GM12874 (cell line): ENCODE results near the gene DGKB.

Source experiments
- CTCF ChIP-seq: IDR thresholded peaks from 2 replicates; pipeline ENCODE4 v1.5.1; 2011; ENCODE audit warnings: low read depth, mild to moderate bottlenecking, control low read depth, low read length, moderate library complexity; ENCODE audit not compliant: insufficient read depth

The DGKB gene

GRCh38 chr7:14179781-14180180 lies 722.8 kb downstream of the DGKB start:
- no peak for TF ChIP-seq CTCF

DNA sequence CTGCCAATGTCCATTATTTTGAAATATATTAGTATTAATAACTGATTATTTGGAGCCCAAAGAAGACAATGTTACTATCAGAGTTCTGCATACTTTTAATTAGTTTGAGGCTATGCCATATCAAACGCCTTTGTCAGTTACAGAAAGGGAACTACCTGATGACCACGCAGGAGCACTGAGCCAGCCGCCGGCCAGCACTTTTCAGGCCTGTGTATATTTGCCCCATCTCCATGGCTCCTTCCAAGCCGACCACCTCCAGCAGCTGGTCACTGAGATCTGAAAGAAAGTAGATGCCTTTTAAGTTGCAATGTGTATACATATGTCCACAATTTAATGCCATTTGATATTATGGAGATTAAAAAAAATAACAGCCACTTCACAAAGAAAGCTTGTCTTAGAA lies 724.7 kb downstream of the DGKB start:
- TF ChIP-seq CTCF = no peak

DNA sequence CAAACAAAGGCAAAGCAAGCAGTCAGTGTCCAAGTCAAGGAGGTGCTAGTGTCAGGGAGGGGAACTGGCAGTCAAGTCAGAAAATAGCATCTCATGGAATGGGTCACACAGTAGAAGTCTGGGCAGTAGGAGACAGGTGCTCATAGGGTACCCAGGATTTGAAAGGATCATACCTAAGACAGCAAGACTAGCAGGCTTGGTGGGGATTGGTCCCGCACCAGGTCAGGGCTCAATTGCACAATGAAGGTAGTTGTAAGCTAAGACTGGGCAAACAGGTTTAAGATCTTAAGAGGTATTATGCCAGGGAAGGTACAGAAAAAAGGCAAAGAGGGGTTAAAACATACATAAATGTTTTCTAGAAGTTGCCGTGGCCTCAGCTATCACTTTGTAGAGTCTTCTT lies 731.7 kb downstream of the DGKB start:
- no peak for TF ChIP-seq CTCF

DNA sequence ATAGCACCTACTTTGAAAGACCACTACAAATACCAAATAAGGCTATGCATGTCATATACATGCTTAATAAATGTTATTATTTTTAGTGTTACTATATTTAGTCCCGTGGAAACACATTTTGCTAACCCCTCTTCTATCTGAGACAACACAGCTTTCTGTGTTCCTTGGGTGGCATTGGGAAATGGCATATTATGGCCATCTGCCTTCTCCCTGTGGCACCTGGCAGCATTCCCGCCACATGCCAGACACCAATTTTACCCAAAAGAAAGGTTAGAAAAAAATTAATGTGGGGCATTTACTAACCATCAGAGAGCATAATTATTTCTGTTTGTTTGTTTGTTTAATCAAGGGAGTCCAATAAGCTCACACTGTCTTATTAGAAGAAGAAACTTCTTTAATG lies 744.4 kb downstream of the DGKB start:
- no peak for TF ChIP-seq CTCF

GRCh38 chr7:14156436-14156835 lies 746.1 kb downstream of the DGKB start:
- TF ChIP-seq CTCF = no peak

- TF ChIP-seq CTCF = no peak
These were observed 753.6 kb downstream of the DGKB start for GRCh38 chr7:14148974-14149373.

- TF ChIP-seq CTCF = no peak
These were observed 755.0 kb downstream of the DGKB start for GRCh38 chr7:14147532-14147931.

DNA sequence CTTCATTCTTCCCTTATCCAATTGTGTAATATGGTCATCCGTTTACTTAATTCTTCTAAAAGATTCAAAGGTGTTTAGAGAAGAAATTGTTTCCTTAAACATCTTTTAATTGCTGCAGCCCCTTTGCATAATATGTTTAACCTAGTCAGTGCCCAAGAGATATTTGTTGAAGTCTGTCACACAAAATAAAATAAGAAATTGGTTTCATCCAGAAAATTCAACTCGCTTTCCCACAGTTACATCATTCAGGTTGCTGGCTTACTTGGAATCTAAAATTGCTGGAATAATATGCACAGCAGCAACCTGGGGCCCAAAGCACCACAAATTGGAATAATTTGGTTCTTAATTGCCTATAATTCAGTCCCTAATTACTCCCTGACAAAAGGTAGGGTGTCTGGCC lies 758.0 kb downstream of the DGKB start:
- TF ChIP-seq CTCF = no peak
